ENCODE measurements around the gene WDR88. TPM values are rescaled to one million over a fixed set of nuclear protein-coding genes. Genes with fewer than 3 reads are reported as not detected.

WDR88 gene
- total and polyA plus RNA-seq, 4 donors = 0.08 TPM; not detected in 2

DNA sequence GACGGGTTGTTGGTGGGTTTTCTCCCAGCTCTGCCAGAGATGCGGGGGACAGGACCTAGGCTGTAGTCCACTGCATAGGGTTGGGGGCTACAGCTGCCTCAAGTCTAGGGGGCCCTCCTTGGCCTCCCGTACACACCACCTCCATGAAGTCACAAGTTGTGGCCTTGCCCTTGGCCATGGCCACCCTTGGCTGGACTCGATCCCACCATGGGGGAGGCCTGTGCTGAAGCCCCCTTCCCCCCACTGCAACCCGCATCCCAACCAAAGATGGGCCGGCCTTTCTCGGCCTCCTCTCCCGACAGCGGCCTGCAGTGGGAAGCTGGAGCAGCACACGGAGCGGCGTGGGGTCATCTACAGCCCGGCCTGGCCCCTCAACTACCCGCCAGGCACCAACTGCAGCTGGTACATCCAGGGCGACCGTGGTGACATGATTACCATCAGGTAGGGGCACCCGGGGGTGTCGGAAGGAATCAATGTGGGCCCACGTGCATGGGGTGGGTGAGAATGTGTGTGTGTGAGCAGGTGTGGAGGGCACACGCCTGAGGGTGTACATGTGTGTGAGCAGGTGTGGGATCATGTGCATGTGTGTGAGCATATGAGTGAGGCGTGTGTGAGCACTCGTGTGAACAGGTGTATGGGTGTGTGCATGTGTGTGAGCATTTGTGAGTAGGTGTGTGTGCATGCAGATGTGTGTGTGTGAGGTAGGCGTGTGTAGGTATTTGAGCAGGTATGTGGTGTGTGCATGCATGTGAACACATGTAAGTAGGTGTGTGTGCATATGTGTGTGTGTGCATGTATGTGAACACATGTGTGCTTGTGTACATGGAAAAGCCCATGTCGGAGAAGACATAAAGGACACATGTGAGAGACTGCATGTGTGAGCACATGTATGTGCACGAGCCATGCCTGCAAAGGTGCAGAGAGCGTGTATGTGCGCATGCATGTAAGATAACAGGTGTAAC, 70.9 kb downstream of the WDR88 start:
- Histone ChIP-seq H3K27ac (ENCODE audit: low read depth in 1 of 2, low read length in 2 of 2) (no peak overlapping the region), H3K9ac (ENCODE audit: low read depth in 1 of 2, low read length in 2 of 2) (no peak overlapping the region), H3K4me1 (ENCODE audit: control insufficient read depth in 4 of 4, insufficient read depth in 4 of 4, low read length in 3 of 4) (peaks cover 0 to 11% (median 3%) of the 10 kb centered on the region in 4 donors), H3K4me3 (ENCODE audit: low read depth in 1 of 3, low read length in 3 of 3) (no peak overlapping the region), H3K36me3 (ENCODE audit: control insufficient read depth in 4 of 4, insufficient read depth in 3 of 4, low read depth in 1 of 4, low read length in 3 of 4) (peaks cover 3 to 43% (median 11%) of the 10 kb centered on the region in 4 donors), H3K27me3 (ENCODE audit: control insufficient read depth in 4 of 4, insufficient read depth in 4 of 4, low read length in 3 of 4) (no peaks in the 10 kb centered on the region), H3K9me3 (ENCODE audit: control insufficient read depth in 4 of 4, low read length in 3 of 4) (no peaks in the 10 kb centered on the region)
- WGBS = 92% methylated on average over 27 of the region's 27 CpGs
- TF ChIP-seq, protein P1, sequence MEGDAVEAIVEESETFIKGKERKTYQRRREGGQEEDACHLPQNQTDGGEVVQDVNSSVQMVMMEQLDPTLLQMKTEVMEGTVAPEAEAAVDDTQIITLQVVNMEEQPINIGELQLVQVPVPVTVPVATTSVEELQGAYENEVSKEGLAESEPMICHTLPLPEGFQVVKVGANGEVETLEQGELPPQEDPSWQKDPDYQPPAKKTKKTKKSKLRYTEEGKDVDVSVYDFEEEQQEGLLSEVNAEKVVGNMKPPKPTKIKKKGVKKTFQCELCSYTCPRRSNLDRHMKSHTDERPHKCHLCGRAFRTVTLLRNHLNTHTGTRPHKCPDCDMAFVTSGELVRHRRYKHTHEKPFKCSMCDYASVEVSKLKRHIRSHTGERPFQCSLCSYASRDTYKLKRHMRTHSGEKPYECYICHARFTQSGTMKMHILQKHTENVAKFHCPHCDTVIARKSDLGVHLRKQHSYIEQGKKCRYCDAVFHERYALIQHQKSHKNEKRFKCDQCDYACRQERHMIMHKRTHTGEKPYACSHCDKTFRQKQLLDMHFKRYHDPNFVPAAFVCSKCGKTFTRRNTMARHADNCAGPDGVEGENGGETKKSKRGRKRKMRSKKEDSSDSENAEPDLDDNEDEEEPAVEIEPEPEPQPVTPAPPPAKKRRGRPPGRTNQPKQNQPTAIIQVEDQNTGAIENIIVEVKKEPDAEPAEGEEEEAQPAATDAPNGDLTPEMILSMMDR (IDR thresholded peaks at IDR 0.05; ENCODE audit: low read depth, low read length, missing input control) = no peak
- TF ChIP-seq SP1 (IDR thresholded peaks at IDR 0.05) (no peak), HNF4A (conservative IDR thresholded peaks at IDR 0.05) (no peak), NR2F2 (IDR thresholded peaks at IDR 0.05) (no peak), RAD21 (IDR thresholded peaks at IDR 0.05) (no peak), TAF1 (conservative IDR thresholded peaks at IDR 0.05) (no peak), FOXA2 (IDR thresholded peaks at IDR 0.05) (no peak), FOXA1 (IDR thresholded peaks at IDR 0.05) (no peak), GABPA (IDR thresholded peaks at IDR 0.05 in 1 of 2, conservative IDR thresholded peaks at IDR 0.05 in 1 of 2) (no peak)
- TF ChIP-seq, protein P2, sequence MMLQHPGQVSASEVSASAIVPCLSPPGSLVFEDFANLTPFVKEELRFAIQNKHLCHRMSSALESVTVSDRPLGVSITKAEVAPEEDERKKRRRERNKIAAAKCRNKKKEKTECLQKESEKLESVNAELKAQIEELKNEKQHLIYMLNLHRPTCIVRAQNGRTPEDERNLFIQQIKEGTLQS (IDR thresholded peaks at IDR 0.05) = no peak
- DNase-seq (ENCODE audit: low spot score) = no peak

DNA sequence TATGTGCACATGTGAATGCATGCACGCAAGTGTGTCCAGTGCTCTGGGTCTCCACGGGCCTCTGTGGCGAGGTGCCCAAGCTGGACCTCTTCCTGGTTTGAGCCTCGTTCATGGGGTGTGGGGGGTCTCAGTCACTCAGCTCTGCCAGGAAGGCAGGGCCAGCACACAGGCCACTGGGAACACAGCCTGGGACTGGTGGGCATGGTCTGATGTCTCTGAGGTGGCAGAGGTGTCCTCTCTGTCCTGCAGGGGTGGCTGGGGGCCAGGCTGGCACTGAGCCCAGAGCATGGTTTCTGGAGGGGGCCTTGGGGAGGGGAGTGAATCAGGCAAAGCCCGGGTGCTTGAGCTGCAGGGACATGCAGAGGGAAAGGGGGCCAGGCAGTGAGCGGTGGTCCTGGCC, 71.6 kb downstream of the WDR88 start:
- H3K9me3 ChIP-seq (ENCODE audit: control insufficient read depth in 4 of 4, low read length in 3 of 4) = no peaks in the 10 kb centered on the region
- H3K4me1 ChIP-seq (ENCODE audit: control insufficient read depth in 4 of 4, insufficient read depth in 4 of 4, low read length in 3 of 4) = peaks cover 0 to 18% (median 10%) of the 10 kb centered on the region in 4 donors
- H3K9ac ChIP-seq (ENCODE audit: low read depth in 1 of 2, low read length in 2 of 2) = no peak overlapping the region
- H3K27ac ChIP-seq (ENCODE audit: low read depth in 1 of 2, low read length in 2 of 2) = no peak overlapping the region
- DNase-seq (ENCODE audit: low spot score) = no peak
- 94% methylated on average over 6 of the region's 6 CpGs for WGBS
- TF ChIP-seq, protein P2 (IDR thresholded peaks at IDR 0.05) = no peak
- TF ChIP-seq FOXA1 (IDR thresholded peaks at IDR 0.05) = no peak
- no peak for TF ChIP-seq FOXA2 (IDR thresholded peaks at IDR 0.05)
- TF ChIP-seq RAD21 (IDR thresholded peaks at IDR 0.05) = no peak
- TF ChIP-seq HNF4G (IDR thresholded peaks at IDR 0.05) = no peak
- TF ChIP-seq, protein P3, sequence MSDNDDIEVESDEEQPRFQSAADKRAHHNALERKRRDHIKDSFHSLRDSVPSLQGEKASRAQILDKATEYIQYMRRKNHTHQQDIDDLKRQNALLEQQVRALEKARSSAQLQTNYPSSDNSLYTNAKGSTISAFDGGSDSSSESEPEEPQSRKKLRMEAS (IDR thresholded peaks at IDR 0.05) = no peak
- TF ChIP-seq, protein P4, sequence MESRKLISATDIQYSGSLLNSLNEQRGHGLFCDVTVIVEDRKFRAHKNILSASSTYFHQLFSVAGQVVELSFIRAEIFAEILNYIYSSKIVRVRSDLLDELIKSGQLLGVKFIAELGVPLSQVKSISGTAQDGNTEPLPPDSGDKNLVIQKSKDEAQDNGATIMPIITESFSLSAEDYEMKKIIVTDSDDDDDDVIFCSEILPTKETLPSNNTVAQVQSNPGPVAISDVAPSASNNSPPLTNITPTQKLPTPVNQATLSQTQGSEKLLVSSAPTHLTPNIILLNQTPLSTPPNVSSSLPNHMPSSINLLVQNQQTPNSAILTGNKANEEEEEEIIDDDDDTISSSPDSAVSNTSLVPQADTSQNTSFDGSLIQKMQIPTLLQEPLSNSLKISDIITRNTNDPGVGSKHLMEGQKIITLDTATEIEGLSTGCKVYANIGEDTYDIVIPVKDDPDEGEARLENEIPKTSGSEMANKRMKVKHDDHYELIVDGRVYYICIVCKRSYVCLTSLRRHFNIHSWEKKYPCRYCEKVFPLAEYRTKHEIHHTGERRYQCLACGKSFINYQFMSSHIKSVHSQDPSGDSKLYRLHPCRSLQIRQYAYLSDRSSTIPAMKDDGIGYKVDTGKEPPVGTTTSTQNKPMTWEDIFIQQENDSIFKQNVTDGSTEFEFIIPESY (IDR thresholded peaks at IDR 0.05) = no peak
- TF ChIP-seq EGR1 (IDR thresholded peaks at IDR 0.05; ENCODE audit: low read depth in 2 of 2) = no peak
- no peak for TF ChIP-seq TAF1 (conservative IDR thresholded peaks at IDR 0.05)
- no peak for TF ChIP-seq JUND (IDR thresholded peaks at IDR 0.05)
- TF ChIP-seq SP1 (IDR thresholded peaks at IDR 0.05) = no peak
- no peak for TF ChIP-seq RXRA (IDR thresholded peaks at IDR 0.05)
- no peak for TF ChIP-seq YY1 (IDR thresholded peaks at IDR 0.05)
- TF ChIP-seq, protein P1 (IDR thresholded peaks at IDR 0.05; ENCODE audit: low read depth, low read length, missing input control) = no peak
- TF ChIP-seq GABPA (IDR thresholded peaks at IDR 0.05 in 1 of 2, conservative IDR thresholded peaks at IDR 0.05 in 1 of 2) = no peak
- TF ChIP-seq, protein P5, sequence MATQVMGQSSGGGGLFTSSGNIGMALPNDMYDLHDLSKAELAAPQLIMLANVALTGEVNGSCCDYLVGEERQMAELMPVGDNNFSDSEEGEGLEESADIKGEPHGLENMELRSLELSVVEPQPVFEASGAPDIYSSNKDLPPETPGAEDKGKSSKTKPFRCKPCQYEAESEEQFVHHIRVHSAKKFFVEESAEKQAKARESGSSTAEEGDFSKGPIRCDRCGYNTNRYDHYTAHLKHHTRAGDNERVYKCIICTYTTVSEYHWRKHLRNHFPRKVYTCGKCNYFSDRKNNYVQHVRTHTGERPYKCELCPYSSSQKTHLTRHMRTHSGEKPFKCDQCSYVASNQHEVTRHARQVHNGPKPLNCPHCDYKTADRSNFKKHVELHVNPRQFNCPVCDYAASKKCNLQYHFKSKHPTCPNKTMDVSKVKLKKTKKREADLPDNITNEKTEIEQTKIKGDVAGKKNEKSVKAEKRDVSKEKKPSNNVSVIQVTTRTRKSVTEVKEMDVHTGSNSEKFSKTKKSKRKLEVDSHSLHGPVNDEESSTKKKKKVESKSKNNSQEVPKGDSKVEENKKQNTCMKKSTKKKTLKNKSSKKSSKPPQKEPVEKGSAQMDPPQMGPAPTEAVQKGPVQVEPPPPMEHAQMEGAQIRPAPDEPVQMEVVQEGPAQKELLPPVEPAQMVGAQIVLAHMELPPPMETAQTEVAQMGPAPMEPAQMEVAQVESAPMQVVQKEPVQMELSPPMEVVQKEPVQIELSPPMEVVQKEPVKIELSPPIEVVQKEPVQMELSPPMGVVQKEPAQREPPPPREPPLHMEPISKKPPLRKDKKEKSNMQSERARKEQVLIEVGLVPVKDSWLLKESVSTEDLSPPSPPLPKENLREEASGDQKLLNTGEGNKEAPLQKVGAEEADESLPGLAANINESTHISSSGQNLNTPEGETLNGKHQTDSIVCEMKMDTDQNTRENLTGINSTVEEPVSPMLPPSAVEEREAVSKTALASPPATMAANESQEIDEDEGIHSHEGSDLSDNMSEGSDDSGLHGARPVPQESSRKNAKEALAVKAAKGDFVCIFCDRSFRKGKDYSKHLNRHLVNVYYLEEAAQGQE (IDR thresholded peaks at IDR 0.05) = no peak
- TF ChIP-seq HNF4A (conservative IDR thresholded peaks at IDR 0.05) = no peak
- H3K27me3 ChIP-seq (ENCODE audit: control insufficient read depth in 4 of 4, insufficient read depth in 4 of 4, low read length in 3 of 4) = no peaks in the 10 kb centered on the region
- peaks cover 3 to 37% (median 11%) of the 10 kb centered on the region in 4 donors for H3K36me3 ChIP-seq (ENCODE audit: control insufficient read depth in 4 of 4, insufficient read depth in 3 of 4, low read depth in 1 of 4, low read length in 3 of 4)
- no peak overlapping the region for H3K4me3 ChIP-seq (ENCODE audit: low read depth in 1 of 3, low read length in 3 of 3)
